ENCODE data around the gene OR51A2. TPM values are rescaled to one million over a fixed set of nuclear protein-coding genes. Genes with fewer than 3 reads are reported as not detected.
"Not testable (repeated sequence)": the region's sequence is repeated elsewhere in the genome, so short reads cannot be mapped to it uniquely, and the experiment has no call there.

Gene OR51A2
- total RNA-seq: not detected in 2 replicates

- H3K4me3 Mint-ChIP-seq; POLR2A ChIA-PET; H3K9me3 Mint-ChIP-seq; CTCF ChIA-PET; ATAC-seq (ENCODE audit: low read depth); H3K4me1 Mint-ChIP-seq; H3K27me3 Mint-ChIP-seq; H3K27ac Mint-ChIP-seq; DNase-seq; H3K36me3 Mint-ChIP-seq (ENCODE audit: low read depth); intact Hi-C loops (cut with micrococcal nuclease): not testable (repeated sequence)
These were observed at the start of gene OR51A2 for GRCh38 chr11:4955613-4956012. Gene OR51A2, minus strand, starts transcription at chr11:4955713. Its CDS starts 0 bp downstream, at chr11:4955713.

- H3K9me3 Mint-ChIP-seq: no peaks in the 10 kb centered on the region
- no peak overlapping the region for H3K4me3 Mint-ChIP-seq
- no peak for TF ChIP-seq CTCF (IDR thresholded peaks at IDR 0.05)
- DNase-seq (no peak), ATAC-seq (ENCODE audit: low read depth) (no peak)
- H3K27me3 Mint-ChIP-seq: peaks cover 2% of the 10 kb centered on the region
- intact Hi-C loops (cut with micrococcal nuclease): loop anchor here (1.0 kb wide), 1 partner anchor 817 kb away; no protein-coding TSS in a partner anchor
- no peaks in the 10 kb centered on the region for H3K4me1 Mint-ChIP-seq
- POLR2A ChIA-PET: no interaction called here
- CTCF ChIA-PET: interaction anchor here (0.9 to 1.8 kb wide), 2 partner anchors 368 to 817 kb away, joined by 3 to 7 read pairs; partner anchors contain the start of gene OR51D1
- H3K36me3 Mint-ChIP-seq (ENCODE audit: low read depth): no peaks in the 10 kb centered on the region
- no peak overlapping the region for H3K27ac Mint-ChIP-seq
These were observed 49.1 kb upstream of the OR51A2 start for GRCh38 chr11:5004424-5005274.

- Mint-ChIP-seq H3K27ac (no peak within 1 kb of the TSS), H3K27me3 (peaks cover 3% of the 10 kb centered on the region), H3K4me1 (no peaks in the 10 kb centered on the region), H3K4me3 (no peak within 1 kb of the TSS), H3K9me3 (no peaks in the 10 kb centered on the region), H3K36me3 (ENCODE audit: low read depth) (no peaks in the 10 kb centered on the region)
- CTCF ChIA-PET: no interaction called here
- TF ChIP-seq CTCF (IDR thresholded peaks at IDR 0.05): no peak
- DNase-seq (no peak), ATAC-seq (ENCODE audit: low read depth) (no peak)
- POLR2A ChIA-PET: no interaction called here
- intact Hi-C loops (cut with micrococcal nuclease): no loop called here
These were observed 39.0 kb upstream of the OR51A2 start, which contains the start of gene OR51L1 for GRCh38 chr11:4994551-4994950. Gene OR51L1, plus strand, starts transcription at chr11:4994851. Its CDS starts 4,132 bp downstream, at chr11:4998983.

- ChIA-PET POLR2A (no interaction called here), CTCF (no interaction called here)
These were observed 35.5 kb upstream of the OR51A2 start for GRCh38 chr11:4991060-4991459.

GRCh38 chr11:4983841-4984240 is 28.3 kb upstream of the OR51A2 start:
- Mint-ChIP-seq H3K4me1 (no peaks in the 10 kb centered on the region), H3K9me3 (no peaks in the 10 kb centered on the region), H3K4me3 (no peak overlapping the region), H3K27me3 (no peaks in the 10 kb centered on the region), H3K27ac (no peak overlapping the region), H3K36me3 (ENCODE audit: low read depth) (no peaks in the 10 kb centered on the region)
- TF ChIP-seq CTCF (IDR thresholded peaks at IDR 0.05): no peak
- CTCF ChIA-PET: no interaction called here
- intact Hi-C loops (cut with micrococcal nuclease): no loop called here
- no peak for ATAC-seq (ENCODE audit: low read depth)
- POLR2A ChIA-PET: no interaction called here
- DNase-seq: no peak

More at GRCh38 chr11:4991060-4991459, 35.5 kb upstream of the OR51A2 start:
- Mint-ChIP-seq H3K27me3 (peaks cover 3% of the 10 kb centered on the region), H3K27ac (no peak overlapping the region), H3K4me3 (no peak overlapping the region), H3K9me3 (no peaks in the 10 kb centered on the region), H3K4me1 (no peaks in the 10 kb centered on the region), H3K36me3 (ENCODE audit: low read depth) (no peaks in the 10 kb centered on the region)
- no peak for TF ChIP-seq CTCF (IDR thresholded peaks at IDR 0.05)
- no peak for ATAC-seq (ENCODE audit: low read depth)
- intact Hi-C loops (cut with micrococcal nuclease): no loop called here
- DNase-seq: no peak

Data from activated B cell treated with CpG ODN at 0.5 μM for 24 hours (primary cell).